GM23248 (cell line): ENCODE measurements around the gene PARP11. TPM values are rescaled to one million over a fixed set of nuclear protein-coding genes. Genes with fewer than 3 reads are reported as not detected.

Experiments
- DNase-seq: peaks from one replicate; pipeline ENCODE4 v3.0.0-alpha.2; 2015
- H2AFZ ChIP-seq: fragments of 200-600 bp; sonication (generic); 2 replicates; pipeline ENCODE4 v1.6.1; 2016; ENCODE audit warnings: antibody characterized with exemption
- H3F3A ChIP-seq: fragments of 200-600 bp; sonication (generic); 2 replicates; pipeline ENCODE4 v1.6.1; 2016; ENCODE audit warnings: mild to moderate bottlenecking, antibody characterized with exemption, mixed run types; ENCODE audit not compliant: insufficient read depth
- H3K27ac ChIP-seq: fragments of 200-600 bp; sonication (generic); 2 replicates; pipeline ENCODE4 v1.5.1; 2016; ENCODE audit warnings: mild to moderate bottlenecking
- H3K27me3 ChIP-seq: fragments of 200-600 bp; sonication (generic); replicated peaks from 2 replicates; pipeline ENCODE4 v1.6.1; 2016; ENCODE audit warnings: mild to moderate bottlenecking; ENCODE audit not compliant: insufficient read depth
- H3K36me3 ChIP-seq: fragments of 200-600 bp; sonication (generic); 2 replicates; pipeline ENCODE4 v1.6.1; 2016; ENCODE audit warnings: low read depth, mild to moderate bottlenecking
- H3K4me1 ChIP-seq: fragments of 200-600 bp; sonication (generic); 2 replicates; pipeline ENCODE4 v1.6.1; 2016; ENCODE audit warnings: mild to moderate bottlenecking; ENCODE audit not compliant: insufficient read depth
- H3K4me2 ChIP-seq: fragments of 200-600 bp; sonication (generic); one replicate; pipeline ENCODE4 v1.6.1; 2016; ENCODE audit warnings: mild to moderate bottlenecking; ENCODE audit not compliant: unreplicated experiment
- H3K4me3 ChIP-seq: fragments of 200-600 bp; sonication (generic); 2 replicates; pipeline ENCODE4 v1.5.1; 2016; ENCODE audit warnings: mild to moderate bottlenecking
- H3K79me2 ChIP-seq: fragments of 200-600 bp; sonication (generic); 2 replicates; pipeline ENCODE4 v1.6.1; 2016; ENCODE audit warnings: mild to moderate bottlenecking; ENCODE audit not compliant: insufficient read depth
- H3K9ac ChIP-seq: fragments of 200-600 bp; sonication (generic); 2 replicates; pipeline ENCODE4 v1.6.1; 2016; ENCODE audit warnings: mild to moderate bottlenecking
- H3K9me2 ChIP-seq: fragments of 200-600 bp; sonication (generic); 2 replicates; pipeline ENCODE4 v1.6.1; 2016; ENCODE audit warnings: mixed run types, mild to moderate bottlenecking, moderate library complexity; ENCODE audit not compliant: insufficient read depth
- H3K9me3 ChIP-seq: fragments of 200-600 bp; sonication (generic); one replicate; pipeline ENCODE4 v1.6.1; 2017; ENCODE audit warnings: low read depth
- H4K20me1 ChIP-seq: fragments of 200-600 bp; sonication (generic); 2 replicates; pipeline ENCODE4 v1.6.0; 2016; ENCODE audit not compliant: insufficient read depth
- EZH2 ChIP-seq: fragments of 200-600 bp; sonication (generic); IDR thresholded peaks from 2 replicates; pipeline ENCODE4 v1.6.1; 2018; ENCODE audit warnings: antibody characterized with exemption, mild to moderate bottlenecking; ENCODE audit not compliant: insufficient read depth, poor library complexity, severe bottlenecking
- EZH2phosphoT487 ChIP-seq: fragments of 200-600 bp; sonication (generic); IDR thresholded peaks from 2 replicates; pipeline ENCODE4 v1.6.1; 2018; ENCODE audit warnings: antibody characterized with exemption, moderate library complexity, mild to moderate bottlenecking, low read depth; ENCODE audit not compliant: insufficient read depth
- WGBS, 2 experiments: methylation state at CpG; one replicate each; pipeline ENCODE4 v1.1.6; 2015 to 2017; ENCODE audit warnings: low lambda C conversion rate in 2 of 2, low coverage in 1 of 2; ENCODE audit errors: missing lambda C conversion rate in 2 of 2; 5-methylcytosine and 5-hydroxymethylcytosine counted together
- in situ Hi-C: fragments of 300-500 bp; cut with MboI; formaldehyde crosslinking; loops from 2 replicates; pipeline ENCODE4 v1.15.0; 2020
- polyA plus RNA-seq: library from polyadenylated mRNA; unstranded; fragments of >200 nt; fragmentation: Nextera tagmentation; extraction: Ambion mirVana; gene quantifications from 2 replicates; pipeline ENCODE4 v1.2.1, GENCODE V29; 2016
- total RNA-seq: library from RNA; depleted of rRNA; stranded (reverse); fragments of >200 nt; shearing (Covaris generic); gene quantifications from 2 replicates; pipeline ENCODE4 v1.2.3, GENCODE V29; 2014

PARP11 gene
- total and polyA plus RNA-seq, 2 experiments from 2014 or later = 2.1 to 6.2 TPM

DNA sequence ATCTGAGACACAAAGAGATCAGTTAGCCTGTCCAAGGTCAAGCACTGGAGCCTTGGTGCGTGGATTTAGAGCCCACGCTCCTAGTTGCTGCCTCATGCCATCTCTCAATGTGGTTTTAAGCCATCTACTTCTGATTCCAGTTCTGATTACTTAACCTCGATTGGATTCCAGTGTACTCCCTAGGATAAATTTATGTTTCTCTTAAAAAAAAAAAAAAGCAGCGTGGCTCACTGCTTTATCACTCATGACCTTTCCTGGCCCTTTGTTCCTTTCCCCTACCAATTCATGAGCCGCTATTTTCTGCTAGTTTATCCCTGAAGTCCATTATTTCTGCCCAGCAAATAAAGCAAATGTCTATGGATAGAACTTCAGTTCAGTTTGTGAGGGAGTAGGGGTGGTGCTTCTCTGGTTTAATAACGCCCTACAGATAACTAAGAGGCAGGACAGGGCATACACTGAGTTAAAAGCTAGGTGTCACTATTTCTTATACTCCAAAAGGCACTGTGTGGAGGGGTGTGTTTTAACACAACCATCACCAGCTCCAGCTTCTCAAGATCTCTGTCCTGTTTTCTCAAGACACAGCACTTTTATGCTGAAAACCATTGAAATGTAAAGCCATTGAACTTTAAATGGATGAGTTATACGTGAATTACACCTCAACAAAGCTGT is 9.8 kb upstream of the PARP11 start:
- no peaks in the 10 kb centered on the region for H3K79me2 ChIP-seq
- in situ Hi-C loops = no loop called here
- TF ChIP-seq EZH2phosphoT487 (no peak), EZH2 (no peak)
- peak; percentile 19 for DNase-seq
- H3K9ac ChIP-seq = no peak overlapping the region
- peaks cover 8% of the 10 kb centered on the region for H3F3A ChIP-seq
- peaks cover 30% of the 10 kb centered on the region for H3K27me3 ChIP-seq
- H3K9me3 ChIP-seq = no peaks in the 10 kb centered on the region
- H3K36me3 ChIP-seq = no peaks in the 10 kb centered on the region
- no peak overlapping the region for H3K4me3 ChIP-seq
- no peak overlapping the region for H2AFZ ChIP-seq
- WGBS, 2 experiments = 58 to 59% methylated on average over 7 of the region's 7 CpGs
- no peaks in the 10 kb centered on the region for H3K9me2 ChIP-seq
- H3K4me2 ChIP-seq = no peak overlapping the region
- H3K4me1 ChIP-seq = no peaks in the 10 kb centered on the region
- no peaks in the 10 kb centered on the region for H4K20me1 ChIP-seq
- no peak overlapping the region for H3K27ac ChIP-seq

DNA sequence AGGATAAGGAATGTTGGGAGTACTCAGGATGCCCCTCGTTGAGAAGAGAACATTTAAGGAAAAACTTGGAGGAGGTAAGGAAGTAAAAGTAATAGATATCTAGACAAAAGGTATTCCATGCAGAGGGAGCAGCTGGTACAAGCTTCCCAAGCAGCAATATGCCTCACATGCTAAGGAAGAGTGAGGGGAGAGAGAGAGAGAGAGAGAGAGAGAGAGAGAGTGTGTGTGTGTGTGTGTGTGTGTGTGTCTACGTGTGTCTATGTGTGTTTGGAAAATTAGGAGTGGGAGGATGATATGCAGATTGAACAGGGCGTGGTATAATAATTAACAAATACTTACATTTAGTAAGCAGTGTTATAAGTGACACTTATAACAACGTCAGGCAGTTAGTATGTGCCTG is 9.2 kb upstream of the PARP11 start:
- H3K9me2 ChIP-seq = no peaks in the 10 kb centered on the region
- H3K27ac ChIP-seq = no peak overlapping the region
- no peak overlapping the region for H3K4me2 ChIP-seq
- no peak overlapping the region for H3K9ac ChIP-seq
- no peak overlapping the region for H2AFZ ChIP-seq
- H4K20me1 ChIP-seq = no peaks in the 10 kb centered on the region
- no peak for DNase-seq
- H3K9me3 ChIP-seq = no peaks in the 10 kb centered on the region
- WGBS, 2 experiments = 42 to 43% methylated on average over 4 of the region's 4 CpGs
- no peaks in the 10 kb centered on the region for H3K36me3 ChIP-seq
- in situ Hi-C loops = no loop called here
- H3K27me3 ChIP-seq = peaks cover 30% of the 10 kb centered on the region
- peaks cover 8% of the 10 kb centered on the region for H3F3A ChIP-seq
- H3K79me2 ChIP-seq = no peaks in the 10 kb centered on the region
- TF ChIP-seq EZH2phosphoT487 (no peak), EZH2 (no peak)
- no peaks in the 10 kb centered on the region for H3K4me1 ChIP-seq
- H3K4me3 ChIP-seq = no peak overlapping the region

DNA sequence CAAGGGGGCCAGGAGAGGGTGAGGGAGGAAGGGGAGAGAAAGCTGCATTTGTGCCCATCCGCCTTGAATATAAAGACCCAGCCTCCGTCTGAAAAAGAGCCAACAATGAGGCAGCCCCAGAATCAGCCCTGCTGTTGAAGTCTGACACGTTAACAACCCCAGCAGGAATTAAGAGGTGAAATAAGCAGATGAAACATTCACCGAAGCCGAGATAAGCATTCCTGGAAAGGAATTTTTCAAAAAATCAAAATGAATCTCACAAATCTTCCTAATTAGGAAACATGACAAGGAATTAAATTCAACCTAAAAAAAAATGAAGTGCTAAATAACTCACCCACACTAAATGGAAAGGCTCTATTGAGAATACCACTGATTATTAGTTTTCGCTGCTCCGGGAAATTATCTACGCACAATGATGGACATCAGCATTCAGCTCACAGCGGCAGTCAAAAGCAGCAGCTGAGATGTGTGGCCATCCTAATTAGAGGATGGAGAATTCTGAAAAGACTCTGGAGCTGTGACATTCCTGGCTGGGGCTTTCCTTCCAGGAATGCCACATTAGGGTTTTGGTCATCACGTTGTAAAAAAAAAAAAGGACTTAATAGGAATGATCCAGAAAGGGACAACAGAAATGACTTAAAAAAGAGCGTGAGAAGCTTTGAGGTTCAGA is 8.2 kb upstream of the PARP11 start:
- Histone ChIP-seq H3K4me2 (no peak overlapping the region), H2AFZ (no peak overlapping the region), H3K27ac (no peak overlapping the region), H3K4me1 (no peaks in the 10 kb centered on the region), H3K79me2 (no peaks in the 10 kb centered on the region), H3K4me3 (no peak overlapping the region), H3K36me3 (no peaks in the 10 kb centered on the region), H3F3A (peaks cover 8% of the 10 kb centered on the region), H3K9me2 (no peaks in the 10 kb centered on the region), H4K20me1 (no peaks in the 10 kb centered on the region), H3K9me3 (no peaks in the 10 kb centered on the region), H3K27me3 (peaks cover 30% of the 10 kb centered on the region), H3K9ac (no peak overlapping the region)
- in situ Hi-C loops = no loop called here
- WGBS, 2 experiments = 49 to 50% methylated on average over 11 of the region's 11 CpGs
- TF ChIP-seq EZH2phosphoT487 = no peak
- TF ChIP-seq EZH2 = no peak
- no peak for DNase-seq

DNA sequence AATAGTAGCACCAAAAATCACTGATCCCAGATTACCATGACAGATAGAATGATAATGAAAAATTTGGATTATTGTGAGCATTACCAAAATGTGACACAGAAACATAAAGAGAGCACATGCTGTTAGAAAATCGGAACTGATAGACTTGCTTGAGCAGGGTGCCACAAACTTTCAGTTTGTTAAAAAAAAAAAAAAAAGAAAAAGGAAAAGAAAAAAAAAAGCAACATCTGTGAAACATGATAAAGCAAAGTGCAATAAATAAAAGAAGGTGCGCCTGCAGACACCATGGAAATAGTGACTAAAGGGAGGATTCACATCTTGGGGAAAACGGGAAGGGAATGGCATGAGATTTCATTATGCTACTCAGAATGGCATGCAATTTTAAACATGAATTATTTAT is 6.6 kb upstream of the PARP11 start:
- no peak for DNase-seq
- no peaks in the 10 kb centered on the region for H3K4me1 ChIP-seq
- H2AFZ ChIP-seq = no peak overlapping the region
- peaks cover 30% of the 10 kb centered on the region for H3K27me3 ChIP-seq
- H3K4me2 ChIP-seq = no peak overlapping the region
- H3K4me3 ChIP-seq = no peak overlapping the region
- H3K9ac ChIP-seq = no peak overlapping the region
- TF ChIP-seq EZH2phosphoT487 (no peak), EZH2 (no peak)
- peaks cover 2% of the 10 kb centered on the region; the same call in 1 of the 2 replicates for H3F3A ChIP-seq
- WGBS, 2 experiments = 68 to 75% methylated on average over 3 of the region's 3 CpGs
- no peaks in the 10 kb centered on the region for H3K9me2 ChIP-seq
- H3K79me2 ChIP-seq = no peaks in the 10 kb centered on the region
- no peaks in the 10 kb centered on the region for H4K20me1 ChIP-seq
- no peak overlapping the region for H3K27ac ChIP-seq
- in situ Hi-C loops = loop anchor here (10.0 kb wide), 1 partner anchor 155 kb away; no protein-coding TSS in a partner anchor
- H3K36me3 ChIP-seq = no peaks in the 10 kb centered on the region
- H3K9me3 ChIP-seq = no peaks in the 10 kb centered on the region
